HepG2 (cell line): Measurements from ENCODE around the gene SF3A2. TPM values are rescaled to one million over a fixed set of nuclear protein-coding genes. Genes with fewer than 3 reads are reported as not detected.
A peak's percentile ranks its signal among the peaks of the same experiment; 100 is the strongest.

Experiments
- ATF7-NPFF ChIP-seq: sonication (generic); formaldehyde crosslinking; IDR thresholded peaks from 2 replicates; pipeline ENCODE4 v1.8.1; 2023; ENCODE audit warnings: mild to moderate bottlenecking, low read depth, missing genetic modification reagents, moderate library complexity
- CBX2 ChIP-seq, 2 experiments: fragments of 200-600 bp in 1 of 2; sonication (generic); formaldehyde crosslinking in 1 of 2; IDR thresholded peaks; 2 replicates each; pipeline versions ENCODE4 v1.7.0 to v1.8.1; 2018 to 2022; ENCODE audit warnings: low read depth in 2 of 2, low read length in 1 of 2, mild to moderate bottlenecking in 1 of 2, missing genetic modification reagents in 1 of 2
- DR1 ChIP-seq: sonication (generic); formaldehyde crosslinking; IDR thresholded peaks from 2 replicates; pipeline ENCODE4 v1.8.0; 2021; ENCODE audit warnings: mild to moderate bottlenecking, missing genetic modification reagents, inconsistent platforms
- ERF ChIP-seq: IDR thresholded peaks from 2 replicates; pipeline ENCODE4 v1.6.1; 2018; ENCODE audit warnings: missing biosample characterization, missing genetic modification reagents
- GLI4 ChIP-seq: sonication (generic); formaldehyde crosslinking; IDR thresholded peaks from 2 replicates; pipeline ENCODE4 v1.5.1; 2020; ENCODE audit warnings: missing genetic modification reagents, mild to moderate bottlenecking, moderate library complexity, borderline replicate concordance
- HNF1A ChIP-seq, 2 experiments: sonication (generic) in 1 of 2; formaldehyde crosslinking in 1 of 2; IDR thresholded peaks; 2 replicates each; pipeline versions ENCODE4 v1.4.0 to v1.6.1; 2016 to 2020; ENCODE audit warnings: borderline replicate concordance in 1 of 2, low read depth in 1 of 2, mild to moderate bottlenecking in 1 of 2, missing genetic modification reagents in 1 of 2
- ISL2 ChIP-seq: sonication (generic); formaldehyde crosslinking; IDR thresholded peaks from 2 replicates; pipeline ENCODE4 v1.5.0; 2020; ENCODE audit warnings: missing genetic modification reagents
- KAT7 ChIP-seq: IDR thresholded peaks from 2 replicates; pipeline ENCODE4 v1.6.1; 2018; ENCODE audit warnings: borderline replicate concordance, missing compliant biosample characterization
- MIER3 ChIP-seq: IDR thresholded peaks from 2 replicates; pipeline ENCODE4 v1.6.1; 2016; ENCODE audit warnings: missing compliant biosample characterization, borderline replicate concordance
- MYNN ChIP-seq: sonication (generic); formaldehyde crosslinking; IDR thresholded peaks from 2 replicates; pipeline ENCODE4 v1.4.0; 2020; ENCODE audit warnings: mild to moderate bottlenecking, low read depth, missing genetic modification reagents
- RCOR2 ChIP-seq: IDR thresholded peaks from 2 replicates; pipeline ENCODE4 v1.6.1; 2016; ENCODE audit warnings: missing biosample characterization, missing genetic modification reagents
- SALL1 ChIP-seq: sonication (generic); formaldehyde crosslinking; IDR thresholded peaks from 2 replicates; pipeline ENCODE4 v1.8.0; 2022; ENCODE audit warnings: mild to moderate bottlenecking, missing genetic modification reagents
- TEAD2 ChIP-seq: sonication (generic); formaldehyde crosslinking; IDR thresholded peaks from 2 replicates; pipeline ENCODE4 v1.9.0; 2021; ENCODE audit warnings: missing genetic modification reagents
- ZBTB3 ChIP-seq: sonication (generic); formaldehyde crosslinking; IDR thresholded peaks from 2 replicates; pipeline ENCODE4 v1.4.0; 2020; ENCODE audit warnings: low read depth, mild to moderate bottlenecking, moderate library complexity, missing genetic modification reagents, borderline replicate concordance
- ZC3H13 ChIP-seq: sonication (generic); formaldehyde crosslinking; IDR thresholded peaks from 2 replicates; pipeline ENCODE4 v1.8.1; 2023; ENCODE audit warnings: mild to moderate bottlenecking, missing genetic modification reagents, moderate library complexity
- ZIK1 ChIP-seq: sonication (generic); formaldehyde crosslinking; IDR thresholded peaks from 2 replicates; pipeline ENCODE4 v1.5.0; 2020; ENCODE audit warnings: mild to moderate bottlenecking, low read depth, missing genetic modification reagents, borderline replicate concordance
- ZKSCAN5 ChIP-seq: sonication (generic); formaldehyde crosslinking; IDR thresholded peaks from 2 replicates; pipeline ENCODE4 v1.5.1; 2020; ENCODE audit warnings: mild to moderate bottlenecking, missing genetic modification reagents
- ZNF17 ChIP-seq: sonication (generic); formaldehyde crosslinking; IDR thresholded peaks from 2 replicates; pipeline ENCODE4 v1.5.0; 2020; ENCODE audit warnings: mild to moderate bottlenecking, missing genetic modification reagents
- ZNF180 ChIP-seq: sonication (generic); formaldehyde crosslinking; IDR thresholded peaks from 2 replicates; pipeline ENCODE4 v1.4.0; 2020; ENCODE audit warnings: low read depth, missing genetic modification reagents, borderline replicate concordance
- ZNF296 ChIP-seq: sonication (generic); formaldehyde crosslinking; conservative IDR thresholded peaks from 2 replicates; pipeline ENCODE4 v1.5.0; 2020; ENCODE audit warnings: mild to moderate bottlenecking, missing genetic modification reagents
- ZNF598 ChIP-seq: sonication (generic); formaldehyde crosslinking; IDR thresholded peaks from 2 replicates; pipeline ENCODE4 v1.5.1; 2020; ENCODE audit warnings: mild to moderate bottlenecking, missing genetic modification reagents, borderline replicate concordance
- ZNF615 ChIP-seq: sonication (generic); formaldehyde crosslinking; IDR thresholded peaks from 2 replicates; pipeline ENCODE4 v1.5.0; 2020; ENCODE audit warnings: mild to moderate bottlenecking, missing genetic modification reagents, borderline replicate concordance
- ZSCAN9 ChIP-seq: IDR thresholded peaks from 2 replicates; pipeline ENCODE4 v1.6.1; 2016; ENCODE audit warnings: borderline replicate concordance
- polyA plus RNA-seq, 8 experiments: library from polyadenylated mRNA; depleted of rRNA in 3 of 8; stranded (reverse) in 7 of 8; unstranded in 1 of 8; fragments of >200 nt; fragmentation: Illumina TruSeq in 4 of 8; extraction: Trizol in 4 of 8; gene quantifications; 2 replicates each; pipeline versions ENCODE4 v1.2.1 to v1.2.3, GENCODE V29; 2011 to 2016; ENCODE audit warnings: low read depth in 4 of 8, missing spikeins in 1 of 8, mixed read lengths in 1 of 8; ENCODE audit not compliant: insufficient read depth in 1 of 8
- total RNA-seq, 5 experiments: library from RNA; depleted of rRNA; stranded (reverse); fragments of >200 nt; fragmentation: Illumina TruSeq; extraction: Trizol; gene quantifications; 2 replicates each; pipeline ENCODE4 v1.2.3, GENCODE V29; 2016; ENCODE audit warnings: low read depth in 1 of 5
- TF ChIP-seq, protein P1 (sequence below): sonication (generic); formaldehyde crosslinking; IDR thresholded peaks from 2 replicates; pipeline ENCODE4 v1.4.0; 2020; ENCODE audit warnings: missing genetic modification reagents
- TF ChIP-seq, protein P2 (sequence below): sonication (generic); formaldehyde crosslinking; IDR thresholded peaks from 2 replicates; pipeline ENCODE4 v1.8.1; 2023; ENCODE audit warnings: mild to moderate bottlenecking, inconsistent platforms, moderate library complexity, missing genetic modification reagents, borderline replicate concordance

Gene SF3A2
- total and polyA plus RNA-seq, 2 of the 13 experiments (the other 11 are each of a cell fraction or from before 2014, with no cell fraction given) = 8.6 to 8.8 TPM

DNA sequence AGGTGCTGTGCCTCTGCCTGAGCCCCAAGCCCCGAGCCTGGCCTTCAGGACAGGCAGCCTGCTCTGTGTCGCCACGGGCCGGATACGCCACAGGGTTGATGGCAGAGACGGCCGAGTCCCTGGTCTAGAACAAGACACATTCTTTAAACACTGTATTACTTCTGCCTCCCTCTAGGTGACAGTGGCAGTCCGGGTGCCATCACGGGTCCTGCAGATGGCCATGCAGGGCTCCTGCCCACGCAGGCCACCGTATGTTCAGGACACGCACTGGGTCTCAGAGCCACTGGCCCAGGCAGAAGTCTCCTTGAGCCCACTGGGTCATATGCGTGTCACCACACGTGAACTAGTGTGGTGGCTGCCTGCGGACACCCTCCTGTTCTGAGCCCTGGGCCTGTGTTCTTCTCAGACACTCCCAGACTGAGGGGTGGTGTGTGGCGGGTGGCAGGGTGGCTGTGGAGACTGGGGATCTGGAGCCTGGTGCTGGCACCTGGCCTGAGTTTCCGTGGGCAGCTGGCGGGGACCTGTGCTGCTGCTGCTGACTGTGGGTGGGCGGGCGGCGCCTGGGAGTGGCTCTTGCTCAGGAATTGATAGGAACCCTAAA, 4.9 kb upstream of the SF3A2 start (continued):
- TF ChIP-seq ZKSCAN5 (CRISPR knock-in tag) (no peak), KAT7 (CRISPR knock-in tag) (no peak), ZNF180 (CRISPR knock-in tag) (no peak), TEAD2 (CRISPR knock-in tag) (no peak), ZNF598 (CRISPR knock-in tag) (no peak), RCOR2 (CRISPR knock-in tag) (no peak), ISL2 (no peak), ZIK1 (no peak), MYNN (CRISPR knock-in tag) (no peak), MIER3 (CRISPR knock-in tag) (no peak), HNF1A (IDR thresholded peaks at IDR 0.05; ENCODE audit: low read depth) (no peak), HNF1A (CRISPR knock-in tag; IDR thresholded peaks at IDR 0.05; ENCODE audit: borderline replicate concordance) (0 out of 2 replicates have a peak, but pooled peaks have one; percentile 12), ZNF615 (CRISPR knock-in tag) (no peak), ZNF296 (CRISPR knock-in tag) (no peak), ERF (CRISPR knock-in tag) (no peak), DR1 (CRISPR knock-in tag) (no peak), ATF7-NPFF (CRISPR knock-in tag) (no peak), ZNF17 (CRISPR knock-in tag) (no peak), ZC3H13 (CRISPR knock-in tag) (peak; percentile 37; the same call in 1 of the 2 replicates), CBX2 (IDR thresholded peaks at IDR 0.05; ENCODE audit: low read depth, low read length) (no peak), CBX2 (CRISPR knock-in tag; IDR thresholded peaks at IDR 0.05; ENCODE audit: low read depth) (no peak), GLI4 (CRISPR knock-in tag) (no peak), ZSCAN9 (CRISPR knock-in tag) (no peak), SALL1 (CRISPR knock-in tag) (no peak), ZBTB3 (CRISPR knock-in tag) (no peak)
- TF ChIP-seq, protein P1, sequence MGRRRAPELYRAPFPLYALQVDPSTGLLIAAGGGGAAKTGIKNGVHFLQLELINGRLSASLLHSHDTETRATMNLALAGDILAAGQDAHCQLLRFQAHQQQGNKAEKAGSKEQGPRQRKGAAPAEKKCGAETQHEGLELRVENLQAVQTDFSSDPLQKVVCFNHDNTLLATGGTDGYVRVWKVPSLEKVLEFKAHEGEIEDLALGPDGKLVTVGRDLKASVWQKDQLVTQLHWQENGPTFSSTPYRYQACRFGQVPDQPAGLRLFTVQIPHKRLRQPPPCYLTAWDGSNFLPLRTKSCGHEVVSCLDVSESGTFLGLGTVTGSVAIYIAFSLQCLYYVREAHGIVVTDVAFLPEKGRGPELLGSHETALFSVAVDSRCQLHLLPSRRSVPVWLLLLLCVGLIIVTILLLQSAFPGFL = no peak
- TF ChIP-seq, protein P2, sequence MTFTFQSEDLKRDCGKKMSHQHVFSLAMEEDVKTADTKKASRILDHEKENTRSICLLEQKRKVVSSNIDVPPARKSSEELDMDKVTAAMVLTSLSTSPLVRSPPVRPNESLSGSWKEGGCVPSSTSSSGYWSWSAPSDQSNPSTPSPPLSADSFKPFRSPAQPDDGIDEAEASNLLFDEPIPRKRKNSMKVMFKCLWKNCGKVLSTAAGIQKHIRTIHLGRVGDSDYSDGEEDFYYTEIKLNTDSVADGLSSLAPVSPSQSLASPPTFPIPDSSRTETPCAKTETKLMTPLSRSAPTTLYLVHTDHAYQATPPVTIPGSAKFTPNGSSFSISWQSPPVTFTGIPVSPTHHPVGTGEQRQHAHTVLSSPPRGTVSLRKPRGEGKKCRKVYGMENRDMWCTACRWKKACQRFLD (CRISPR knock-in tag) = no peak
